Spleen (tissue), 7 donors: Measurements from ENCODE around the gene CDKL1.

Experiments
- POLR2A ChIP-seq, 3 donors: fragments of 450-650 bp; IDR thresholded peaks; one replicate each; pipeline ENCODE4 v1.5.1; 2017; ENCODE audit warnings: antibody characterized with exemption in 3 of 3, mild to moderate bottlenecking in 1 of 3
- POLR2AphosphoS5 ChIP-seq, 3 donors: sonication (generic); formaldehyde crosslinking; IDR thresholded peaks; one replicate each; pipeline ENCODE4 v1.5.1; 2017; ENCODE audit warnings: antibody characterized with exemption in 3 of 3
- TF ChIP-seq, protein P1 (sequence below), 11 experiments: fragments of 200-600 bp in 7 of 11; fragments of 450-650 bp in 4 of 11; sonication (generic) in 4 of 11; IDR thresholded peaks in 8 of 11; conservative IDR thresholded peaks in 3 of 11; 1 replicate in 7 of 11; 2 replicates in 4 of 11; pipeline versions ENCODE4 v1.4.0 to v1.8.0; 2016 to 2021; ENCODE audit warnings: antibody characterized with exemption in 11 of 11, inconsistent platforms in 4 of 11, mild to moderate bottlenecking in 1 of 11
- donor health status: DM: no; HTN: no; CAD: no; lungs with moderate emphysema.
- donor health status: DM: no; HTN: no; CAD: no.
- donor health status: DM: no; HTN: no; CAD: no.

DNA sequence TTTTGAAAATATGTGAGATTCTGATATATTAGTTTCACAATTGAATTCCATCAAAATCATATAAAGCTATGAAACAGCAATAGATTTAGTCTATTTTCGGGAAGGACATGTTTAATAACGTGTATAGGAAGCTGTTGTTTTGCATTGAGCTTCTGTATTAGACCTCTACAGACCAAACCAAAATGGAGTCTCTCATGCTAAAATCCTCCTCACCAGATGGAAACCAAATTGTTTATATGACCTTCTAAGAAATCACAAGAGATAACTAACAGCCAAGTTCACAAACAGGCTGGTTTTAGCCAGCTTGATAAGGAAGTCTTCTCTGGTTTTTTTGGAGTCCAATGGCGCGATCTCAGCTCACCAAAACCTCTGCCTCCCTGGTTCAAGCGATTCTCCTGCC, 108.5 kb downstream of the CDKL1 start:
- no peak for TF ChIP-seq POLR2AphosphoS5 (IDR thresholded peaks at IDR 0.05)
- no peak for TF ChIP-seq POLR2A (IDR thresholded peaks at IDR 0.05)
- TF ChIP-seq, protein P1, sequence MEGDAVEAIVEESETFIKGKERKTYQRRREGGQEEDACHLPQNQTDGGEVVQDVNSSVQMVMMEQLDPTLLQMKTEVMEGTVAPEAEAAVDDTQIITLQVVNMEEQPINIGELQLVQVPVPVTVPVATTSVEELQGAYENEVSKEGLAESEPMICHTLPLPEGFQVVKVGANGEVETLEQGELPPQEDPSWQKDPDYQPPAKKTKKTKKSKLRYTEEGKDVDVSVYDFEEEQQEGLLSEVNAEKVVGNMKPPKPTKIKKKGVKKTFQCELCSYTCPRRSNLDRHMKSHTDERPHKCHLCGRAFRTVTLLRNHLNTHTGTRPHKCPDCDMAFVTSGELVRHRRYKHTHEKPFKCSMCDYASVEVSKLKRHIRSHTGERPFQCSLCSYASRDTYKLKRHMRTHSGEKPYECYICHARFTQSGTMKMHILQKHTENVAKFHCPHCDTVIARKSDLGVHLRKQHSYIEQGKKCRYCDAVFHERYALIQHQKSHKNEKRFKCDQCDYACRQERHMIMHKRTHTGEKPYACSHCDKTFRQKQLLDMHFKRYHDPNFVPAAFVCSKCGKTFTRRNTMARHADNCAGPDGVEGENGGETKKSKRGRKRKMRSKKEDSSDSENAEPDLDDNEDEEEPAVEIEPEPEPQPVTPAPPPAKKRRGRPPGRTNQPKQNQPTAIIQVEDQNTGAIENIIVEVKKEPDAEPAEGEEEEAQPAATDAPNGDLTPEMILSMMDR (IDR thresholded peaks at IDR 0.05 in 8 of 11, conservative IDR thresholded peaks at IDR 0.05 in 3 of 11), result no peak
